HEK293 (cell line): Measurements from ENCODE around the gene FRMPD2.
A peak's percentile ranks its signal among the peaks of the same experiment; 100 is the strongest.

Experiments used
- SP2 ChIP-seq: fragments of 450-650 bp; formaldehyde crosslinking; IDR thresholded peaks from 2 replicates; pipeline ENCODE4 v1.5.1; 2016; ENCODE audit warnings: missing biosample characterization, missing genetic modification characterization
- YY1 ChIP-seq: fragments of 450-650 bp; formaldehyde crosslinking; IDR thresholded peaks from 2 replicates; pipeline ENCODE4 v1.5.1; 2018; ENCODE audit warnings: missing biosample characterization, missing genetic modification characterization
- ZBTB11 ChIP-seq: fragments of 450-650 bp; formaldehyde crosslinking; conservative IDR thresholded peaks from 2 replicates; pipeline ENCODE4 v1.5.1; 2016; ENCODE audit warnings: low read depth, missing biosample characterization, missing genetic modification characterization
- ZEB2 ChIP-seq: fragments of 450-650 bp; formaldehyde crosslinking; IDR thresholded peaks from 2 replicates; pipeline ENCODE4 v1.5.1; 2016; ENCODE audit warnings: missing biosample characterization, missing genetic modification characterization
- ZNF19 ChIP-seq: fragments of 450-650 bp; formaldehyde crosslinking; IDR thresholded peaks from 2 replicates; pipeline ENCODE4; 2016; ENCODE audit warnings: missing biosample characterization, missing genetic modification characterization, low read depth
- ZNF214 ChIP-seq: fragments of 450-650 bp; formaldehyde crosslinking; IDR thresholded peaks from 2 replicates; pipeline ENCODE4 v1.5.1; 2017; ENCODE audit warnings: missing biosample characterization, mild to moderate bottlenecking, missing genetic modification characterization, borderline replicate concordance
- ZNF335 ChIP-seq: fragments of 450-650 bp; formaldehyde crosslinking; conservative IDR thresholded peaks from 2 replicates; pipeline ENCODE4 v1.5.1; 2016; ENCODE audit warnings: missing biosample characterization, missing genetic modification characterization
- ZNF341 ChIP-seq: fragments of 450-650 bp; formaldehyde crosslinking; IDR thresholded peaks from 2 replicates; pipeline ENCODE4; 2016; ENCODE audit warnings: low read depth, missing biosample characterization, missing genetic modification characterization
- ZNF473 ChIP-seq: fragments of 450-650 bp; formaldehyde crosslinking; IDR thresholded peaks from 2 replicates; pipeline ENCODE4 v1.5.1; 2017; ENCODE audit warnings: missing biosample characterization, missing genetic modification characterization
- ZNF544 ChIP-seq: fragments of 450-650 bp; formaldehyde crosslinking; IDR thresholded peaks from 2 replicates; pipeline ENCODE4 v1.5.0; 2017; ENCODE audit warnings: missing biosample characterization, missing genetic modification characterization
- ZNF548 ChIP-seq: fragments of 450-650 bp; formaldehyde crosslinking; IDR thresholded peaks from 2 replicates; pipeline ENCODE4 v1.5.1; 2016; ENCODE audit warnings: missing biosample characterization, missing genetic modification characterization
- ZNF558 ChIP-seq: fragments of 450-650 bp; formaldehyde crosslinking; IDR thresholded peaks from 2 replicates; pipeline ENCODE4 v1.5.1; 2016; ENCODE audit warnings: missing biosample characterization, missing genetic modification characterization
- ZNF626 ChIP-seq: fragments of 450-650 bp; sonication (Bioruptor Pico); formaldehyde crosslinking; IDR thresholded peaks from 2 replicates; pipeline ENCODE4 v1.5.1; 2018; ENCODE audit warnings: missing biosample characterization, missing genetic modification characterization, inconsistent platforms
- ZNF747 ChIP-seq: fragments of 450-650 bp; formaldehyde crosslinking; IDR thresholded peaks from 2 replicates; pipeline ENCODE4 v1.5.1; 2016; ENCODE audit warnings: missing biosample characterization, missing genetic modification characterization
- ZNF791 ChIP-seq: fragments of 450-650 bp; formaldehyde crosslinking; IDR thresholded peaks from 2 replicates; pipeline ENCODE4 v1.5.1; 2016; ENCODE audit warnings: missing biosample characterization, missing genetic modification characterization
- ZNF837 ChIP-seq: fragments of 450-650 bp; formaldehyde crosslinking; IDR thresholded peaks from 2 replicates; pipeline ENCODE4 v1.5.1; 2016; ENCODE audit warnings: missing biosample characterization, missing genetic modification characterization
- TF ChIP-seq, protein P1 (sequence below): fragments of 450-650 bp; formaldehyde crosslinking; IDR thresholded peaks from 2 replicates; pipeline ENCODE4 v1.5.1; 2016; ENCODE audit warnings: missing biosample characterization, missing genetic modification characterization
- TF ChIP-seq, protein P2 (sequence below): fragments of 450-650 bp; formaldehyde crosslinking; IDR thresholded peaks from 2 replicates; pipeline ENCODE4 v1.5.1; 2016; ENCODE audit warnings: missing biosample characterization, missing genetic modification characterization
- TF ChIP-seq, protein P3 (sequence below): fragments of 450-650 bp; formaldehyde crosslinking; IDR thresholded peaks from 2 replicates; pipeline ENCODE4 v1.5.1; 2016; ENCODE audit warnings: missing biosample characterization, missing genetic modification characterization
- TF ChIP-seq, protein P4 (sequence below): IDR thresholded peaks from 2 replicates; pipeline ENCODE4 v1.6.1; 2011; ENCODE audit warnings: mild to moderate bottlenecking, low read depth, low read length, borderline replicate concordance
- TF ChIP-seq, protein P5 (sequence below): fragments of 450-650 bp; IDR thresholded peaks from 2 replicates; pipeline ENCODE4 v1.5.1; 2018; ENCODE audit warnings: missing biosample characterization, mild to moderate bottlenecking, missing genetic modification characterization
- TF ChIP-seq, protein P6 (sequence below): fragments of 450-650 bp; formaldehyde crosslinking; IDR thresholded peaks from 2 replicates; pipeline ENCODE4 v1.5.1; 2016; ENCODE audit warnings: missing biosample characterization, missing genetic modification characterization
- TF ChIP-seq, protein P7 (sequence below): fragments of 450-650 bp; formaldehyde crosslinking; IDR thresholded peaks from 2 replicates; pipeline ENCODE4 v1.5.1; 2016; ENCODE audit warnings: missing biosample characterization, missing genetic modification characterization

The FRMPD2 gene

DNA sequence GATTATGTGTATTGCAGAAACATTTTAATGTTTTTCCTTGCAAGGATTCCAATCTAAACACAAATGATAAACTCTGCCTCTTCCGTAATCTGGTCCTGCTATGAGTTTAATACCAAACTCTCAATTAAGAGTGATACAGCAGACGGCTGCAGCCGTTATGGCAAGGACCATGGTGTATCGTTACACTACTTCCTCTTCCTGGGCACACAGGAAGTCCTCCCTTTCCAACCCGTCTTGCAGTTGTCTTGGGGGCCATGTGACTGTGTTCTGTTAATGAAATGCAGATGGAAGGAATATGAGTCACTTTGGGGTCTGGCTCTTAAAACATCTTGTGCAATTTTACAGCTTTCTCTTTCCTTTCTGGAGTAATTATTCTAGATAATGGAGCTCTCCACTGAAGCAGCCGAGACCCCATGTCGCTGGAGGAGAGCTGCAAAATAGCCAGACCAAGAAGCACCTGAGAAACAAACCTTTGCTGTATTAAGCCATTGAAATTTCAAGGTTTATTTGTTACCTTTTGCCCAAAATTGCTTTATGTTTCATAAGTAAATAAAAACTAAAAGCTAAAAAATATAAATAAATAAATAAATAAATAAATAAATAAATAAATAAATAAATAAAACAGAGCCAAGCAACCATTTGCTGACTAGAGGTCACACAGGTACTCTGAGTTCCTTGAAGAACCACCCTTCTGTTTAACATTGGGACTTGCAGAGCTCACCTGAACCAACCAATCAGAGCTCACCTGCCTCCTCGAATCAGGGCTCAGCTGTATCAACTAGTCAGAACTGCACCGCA lies 74.7 kb downstream of the FRMPD2 start (continued):
- TF ChIP-seq ZNF747 (tag by site-specific recombination): no peak
- TF ChIP-seq, protein P1, sequence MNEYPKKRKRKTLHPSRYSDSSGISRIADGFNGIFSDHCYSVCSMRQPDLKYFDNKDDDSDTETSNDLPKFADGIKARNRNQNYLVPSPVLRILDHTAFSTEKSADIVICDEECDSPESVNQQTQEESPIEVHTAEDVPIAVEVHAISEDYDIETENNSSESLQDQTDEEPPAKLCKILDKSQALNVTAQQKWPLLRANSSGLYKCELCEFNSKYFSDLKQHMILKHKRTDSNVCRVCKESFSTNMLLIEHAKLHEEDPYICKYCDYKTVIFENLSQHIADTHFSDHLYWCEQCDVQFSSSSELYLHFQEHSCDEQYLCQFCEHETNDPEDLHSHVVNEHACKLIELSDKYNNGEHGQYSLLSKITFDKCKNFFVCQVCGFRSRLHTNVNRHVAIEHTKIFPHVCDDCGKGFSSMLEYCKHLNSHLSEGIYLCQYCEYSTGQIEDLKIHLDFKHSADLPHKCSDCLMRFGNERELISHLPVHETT (tag by site-specific recombination): no peak
- no peak for TF ChIP-seq ZNF837 (tag by site-specific recombination)
- TF ChIP-seq, protein P2, sequence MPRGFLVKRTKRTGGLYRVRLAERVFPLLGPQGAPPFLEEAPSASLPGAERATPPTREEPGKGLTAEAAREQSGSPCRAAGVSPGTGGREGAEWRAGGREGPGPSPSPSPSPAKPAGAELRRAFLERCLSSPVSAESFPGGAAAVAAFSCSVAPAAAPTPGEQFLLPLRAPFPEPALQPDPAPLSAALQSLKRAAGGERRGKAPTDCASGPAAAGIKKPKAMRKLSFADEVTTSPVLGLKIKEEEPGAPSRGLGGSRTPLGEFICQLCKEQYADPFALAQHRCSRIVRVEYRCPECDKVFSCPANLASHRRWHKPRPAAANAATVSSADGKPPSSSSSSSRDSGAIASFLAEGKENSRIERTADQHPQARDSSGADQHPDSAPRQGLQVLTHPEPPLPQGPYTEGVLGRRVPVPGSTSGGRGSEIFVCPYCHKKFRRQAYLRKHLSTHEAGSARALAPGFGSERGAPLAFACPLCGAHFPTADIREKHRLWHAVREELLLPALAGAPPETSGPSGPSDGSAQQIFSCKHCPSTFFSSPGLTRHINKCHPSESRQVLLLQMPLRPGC (tag by site-specific recombination): no peak
- no peak for TF ChIP-seq ZNF214 (tag by site-specific recombination)
- TF ChIP-seq, protein P3, sequence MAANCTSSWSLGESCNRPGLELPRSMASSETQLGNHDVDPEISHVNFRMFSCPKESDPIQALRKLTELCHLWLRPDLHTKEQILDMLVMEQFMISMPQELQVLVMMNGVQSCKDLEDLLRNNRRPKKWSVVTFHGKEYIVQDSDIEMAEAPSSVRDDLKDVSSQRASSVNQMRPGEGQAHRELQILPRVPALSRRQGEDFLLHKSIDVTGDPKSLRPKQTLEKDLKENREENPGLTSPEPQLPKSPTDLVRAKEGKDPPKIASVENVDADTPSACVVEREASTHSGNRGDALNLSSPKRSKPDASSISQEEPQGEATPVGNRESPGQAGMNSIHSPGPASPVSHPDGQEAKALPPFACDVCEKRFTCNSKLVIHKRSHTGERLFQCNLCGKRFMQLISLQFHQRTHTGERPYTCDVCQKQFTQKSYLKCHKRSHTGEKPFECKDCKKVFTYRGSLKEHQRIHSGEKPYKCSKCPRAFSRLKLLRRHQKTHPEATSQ: no peak
- peak; percentile 83 for TF ChIP-seq ZBTB11 (tag by site-specific recombination)
- TF ChIP-seq, protein P4, sequence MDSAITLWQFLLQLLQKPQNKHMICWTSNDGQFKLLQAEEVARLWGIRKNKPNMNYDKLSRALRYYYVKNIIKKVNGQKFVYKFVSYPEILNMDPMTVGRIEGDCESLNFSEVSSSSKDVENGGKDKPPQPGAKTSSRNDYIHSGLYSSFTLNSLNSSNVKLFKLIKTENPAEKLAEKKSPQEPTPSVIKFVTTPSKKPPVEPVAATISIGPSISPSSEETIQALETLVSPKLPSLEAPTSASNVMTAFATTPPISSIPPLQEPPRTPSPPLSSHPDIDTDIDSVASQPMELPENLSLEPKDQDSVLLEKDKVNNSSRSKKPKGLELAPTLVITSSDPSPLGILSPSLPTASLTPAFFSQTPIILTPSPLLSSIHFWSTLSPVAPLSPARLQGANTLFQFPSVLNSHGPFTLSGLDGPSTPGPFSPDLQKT: no peak
- TF ChIP-seq ZNF544 (tag by site-specific recombination): no peak
- TF ChIP-seq ZNF626 (tag by site-specific recombination): no peak
- TF ChIP-seq SP2: no peak
- TF ChIP-seq ZNF473 (tag by site-specific recombination): no peak
- TF ChIP-seq, protein P5, sequence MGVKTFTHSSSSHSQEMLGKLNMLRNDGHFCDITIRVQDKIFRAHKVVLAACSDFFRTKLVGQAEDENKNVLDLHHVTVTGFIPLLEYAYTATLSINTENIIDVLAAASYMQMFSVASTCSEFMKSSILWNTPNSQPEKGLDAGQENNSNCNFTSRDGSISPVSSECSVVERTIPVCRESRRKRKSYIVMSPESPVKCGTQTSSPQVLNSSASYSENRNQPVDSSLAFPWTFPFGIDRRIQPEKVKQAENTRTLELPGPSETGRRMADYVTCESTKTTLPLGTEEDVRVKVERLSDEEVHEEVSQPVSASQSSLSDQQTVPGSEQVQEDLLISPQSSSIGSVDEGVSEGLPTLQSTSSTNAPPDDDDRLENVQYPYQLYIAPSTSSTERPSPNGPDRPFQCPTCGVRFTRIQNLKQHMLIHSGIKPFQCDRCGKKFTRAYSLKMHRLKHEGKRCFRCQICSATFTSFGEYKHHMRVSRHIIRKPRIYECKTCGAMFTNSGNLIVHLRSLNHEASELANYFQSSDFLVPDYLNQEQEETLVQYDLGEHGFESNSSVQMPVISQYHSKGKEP: no peak
- TF ChIP-seq, protein P6, sequence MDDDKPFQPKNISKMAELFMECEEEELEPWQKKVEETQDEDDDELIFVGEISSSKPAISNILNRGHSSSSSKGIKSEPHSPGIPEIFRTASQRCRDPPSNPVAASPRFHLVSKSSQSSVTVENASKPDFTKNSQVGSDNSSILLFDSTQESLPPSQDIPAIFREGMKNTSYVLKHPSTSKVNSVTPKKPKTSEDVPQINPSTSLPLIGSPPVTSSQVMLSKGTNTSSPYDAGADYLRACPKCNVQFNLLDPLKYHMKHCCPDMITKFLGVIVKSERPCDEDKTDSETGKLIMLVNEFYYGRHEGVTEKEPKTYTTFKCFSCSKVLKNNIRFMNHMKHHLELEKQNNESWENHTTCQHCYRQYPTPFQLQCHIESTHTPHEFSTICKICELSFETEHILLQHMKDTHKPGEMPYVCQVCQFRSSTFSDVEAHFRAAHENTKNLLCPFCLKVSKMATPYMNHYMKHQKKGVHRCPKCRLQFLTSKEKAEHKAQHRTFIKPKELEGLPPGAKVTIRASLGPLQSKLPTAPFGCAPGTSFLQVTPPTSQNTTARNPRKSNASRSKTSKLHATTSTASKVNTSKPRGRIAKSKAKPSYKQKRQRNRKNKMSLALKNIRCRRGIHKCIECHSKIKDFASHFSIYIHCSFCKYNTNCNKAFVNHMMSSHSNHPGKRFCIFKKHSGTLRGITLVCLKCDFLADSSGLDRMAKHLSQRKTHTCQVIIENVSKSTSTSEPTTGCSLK (tag by site-specific recombination): no peak
- no peak for TF ChIP-seq ZNF341 (tag by site-specific recombination)
- TF ChIP-seq ZNF558 (tag by site-specific recombination): peak; percentile 76; the same call in 1 of the 2 replicates
- TF ChIP-seq, protein P7, sequence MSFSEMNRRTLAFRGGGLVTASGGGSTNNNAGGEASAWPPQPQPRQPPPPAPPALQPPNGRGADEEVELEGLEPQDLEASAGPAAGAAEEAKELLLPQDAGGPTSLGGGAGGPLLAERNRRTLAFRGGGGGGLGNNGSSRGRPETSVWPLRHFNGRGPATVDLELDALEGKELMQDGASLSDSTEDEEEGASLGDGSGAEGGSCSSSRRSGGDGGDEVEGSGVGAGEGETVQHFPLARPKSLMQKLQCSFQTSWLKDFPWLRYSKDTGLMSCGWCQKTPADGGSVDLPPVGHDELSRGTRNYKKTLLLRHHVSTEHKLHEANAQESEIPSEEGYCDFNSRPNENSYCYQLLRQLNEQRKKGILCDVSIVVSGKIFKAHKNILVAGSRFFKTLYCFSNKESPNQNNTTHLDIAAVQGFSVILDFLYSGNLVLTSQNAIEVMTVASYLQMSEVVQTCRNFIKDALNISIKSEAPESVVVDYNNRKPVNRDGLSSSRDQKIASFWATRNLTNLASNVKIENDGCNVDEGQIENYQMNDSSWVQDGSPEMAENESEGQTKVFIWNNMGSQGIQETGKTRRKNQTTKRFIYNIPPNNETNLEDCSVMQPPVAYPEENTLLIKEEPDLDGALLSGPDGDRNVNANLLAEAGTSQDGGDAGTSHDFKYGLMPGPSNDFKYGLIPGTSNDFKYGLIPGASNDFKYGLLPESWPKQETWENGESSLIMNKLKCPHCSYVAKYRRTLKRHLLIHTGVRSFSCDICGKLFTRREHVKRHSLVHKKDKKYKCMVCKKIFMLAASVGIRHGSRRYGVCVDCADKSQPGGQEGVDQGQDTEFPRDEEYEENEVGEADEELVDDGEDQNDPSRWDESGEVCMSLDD: no peak
- TF ChIP-seq ZNF548 (tag by site-specific recombination): no peak
- no peak for TF ChIP-seq ZNF19 (tag by site-specific recombination)
- TF ChIP-seq ZNF335 (tag by site-specific recombination): no peak
- TF ChIP-seq ZEB2 (tag by site-specific recombination): no peak
- no peak for TF ChIP-seq ZNF791 (tag by site-specific recombination)
- no peak for TF ChIP-seq YY1
